Activated CD4-positive, alpha-beta memory T cell treated with anti-CD3 and anti-CD28 coated beads for 36 hours (primary cell): ENCODE measurements around the gene DMD. TPM values are rescaled to one million over a fixed set of nuclear protein-coding genes. Genes with fewer than 3 reads are reported as not detected.

Source experiments
- CTCF ChIA-PET: fragments of 350-600 bp; sonication (Branson Sonifier 250); formaldehyde crosslinking; loops from one replicate; lab custom pipeline; 2021; ENCODE audit warnings: antibody characterized with exemption, inconsistent platforms; lab: Charles Lee
- POLR2A ChIA-PET: fragments of 350-600 bp; sonication (Branson Sonifier 250); formaldehyde crosslinking; loops from one replicate; lab custom pipeline; 2021; ENCODE audit warnings: antibody characterized with exemption; lab: Charles Lee
- DNase-seq: peaks from one replicate; pipeline ENCODE4 v3.0.0-alpha.2; 2020
- H3K27ac Mint-ChIP-seq: one replicate; pipeline ENCODE4 v1.8.0; 2021; ENCODE audit warnings: mixed read lengths
- H3K27me3 Mint-ChIP-seq: one replicate; pipeline ENCODE4 v1.8.0; 2021; ENCODE audit warnings: mixed read lengths
- H3K36me3 Mint-ChIP-seq: one replicate; pipeline ENCODE4 v1.8.0; 2021; ENCODE audit warnings: mixed read lengths
- H3K4me1 Mint-ChIP-seq: one replicate; pipeline ENCODE4 v1.8.0; 2021; ENCODE audit warnings: low read depth, mixed read lengths
- H3K4me3 Mint-ChIP-seq: one replicate; pipeline ENCODE4 v1.8.0; 2021; ENCODE audit warnings: mild to moderate bottlenecking, mixed read lengths
- H3K9me3 Mint-ChIP-seq: one replicate; pipeline ENCODE4 v1.8.0; 2021; ENCODE audit warnings: mixed read lengths
- intact Hi-C: fragments of 100-400 bp; cut with micrococcal nuclease; formaldehyde crosslinking; loops from one replicate; pipeline ENCODE4 v1.15.1; 2023
- total RNA-seq, 2 experiments: library from RNA; stranded (reverse); gene quantifications; one replicate each; pipeline ENCODE4 v1.2.3, GENCODE V29; 2021

DMD gene
- total RNA-seq, 2 experiments from 2014 or later, result 0.64 to 1.5 TPM

DNA sequence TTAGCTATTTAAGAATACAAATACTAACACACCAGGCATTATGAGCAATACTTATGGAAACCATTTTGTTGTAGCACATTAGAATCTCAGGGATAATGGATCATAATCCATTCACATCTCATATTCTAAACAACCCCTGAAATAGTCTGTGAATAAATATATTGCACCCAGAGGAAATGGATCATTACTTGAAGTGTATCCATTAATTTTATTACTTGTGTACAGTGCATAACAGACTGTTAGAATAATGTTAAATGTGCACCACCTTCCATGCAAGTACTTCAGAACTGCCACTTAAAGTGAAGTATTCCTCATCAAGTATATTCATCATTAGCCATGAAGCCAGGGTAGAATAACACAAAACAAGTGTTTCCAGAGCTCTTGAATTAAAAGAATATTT lies 715.5 kb downstream of the DMD start:
- no peaks in the 10 kb centered on the region for H3K27me3 Mint-ChIP-seq
- H3K9me3 Mint-ChIP-seq, result no peaks in the 10 kb centered on the region
- POLR2A ChIA-PET, result no interaction called here
- no peaks in the 10 kb centered on the region for H3K36me3 Mint-ChIP-seq
- H3K4me1 Mint-ChIP-seq, result no peaks in the 10 kb centered on the region
- CTCF ChIA-PET, result no interaction called here
- intact Hi-C loops, result no loop called here
- DNase-seq, result no peak
- no peak overlapping the region for H3K27ac Mint-ChIP-seq
- no peak overlapping the region for H3K4me3 Mint-ChIP-seq

DNA sequence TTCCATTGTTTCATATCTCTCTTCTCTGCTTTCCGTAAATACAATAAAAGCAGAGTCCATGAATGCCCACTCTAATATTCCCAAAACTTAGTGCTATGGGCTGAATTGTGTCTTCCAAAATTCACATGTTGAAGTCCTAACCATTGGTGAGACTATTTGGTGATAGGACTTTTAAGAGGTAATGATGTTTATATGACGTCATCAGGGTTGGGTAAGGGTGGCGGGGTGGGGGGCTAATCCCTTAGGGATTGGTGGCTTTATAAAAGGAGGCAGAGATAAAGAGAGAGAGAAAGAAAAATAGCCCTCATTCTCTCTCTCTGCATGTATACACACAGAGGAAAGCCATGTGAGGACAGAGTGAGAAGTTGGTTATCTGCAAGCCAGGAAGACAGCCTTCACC lies 722.2 kb downstream of the DMD start:
- ChIA-PET POLR2A (no interaction called here), CTCF (no interaction called here)
- H3K9me3 Mint-ChIP-seq, result no peaks in the 10 kb centered on the region
- H3K27ac Mint-ChIP-seq, result no peak overlapping the region
- intact Hi-C loops, result no loop called here
- no peak for DNase-seq
- no peaks in the 10 kb centered on the region for H3K36me3 Mint-ChIP-seq
- H3K27me3 Mint-ChIP-seq, result no peaks in the 10 kb centered on the region
- H3K4me3 Mint-ChIP-seq, result no peak overlapping the region
- no peaks in the 10 kb centered on the region for H3K4me1 Mint-ChIP-seq

DNA sequence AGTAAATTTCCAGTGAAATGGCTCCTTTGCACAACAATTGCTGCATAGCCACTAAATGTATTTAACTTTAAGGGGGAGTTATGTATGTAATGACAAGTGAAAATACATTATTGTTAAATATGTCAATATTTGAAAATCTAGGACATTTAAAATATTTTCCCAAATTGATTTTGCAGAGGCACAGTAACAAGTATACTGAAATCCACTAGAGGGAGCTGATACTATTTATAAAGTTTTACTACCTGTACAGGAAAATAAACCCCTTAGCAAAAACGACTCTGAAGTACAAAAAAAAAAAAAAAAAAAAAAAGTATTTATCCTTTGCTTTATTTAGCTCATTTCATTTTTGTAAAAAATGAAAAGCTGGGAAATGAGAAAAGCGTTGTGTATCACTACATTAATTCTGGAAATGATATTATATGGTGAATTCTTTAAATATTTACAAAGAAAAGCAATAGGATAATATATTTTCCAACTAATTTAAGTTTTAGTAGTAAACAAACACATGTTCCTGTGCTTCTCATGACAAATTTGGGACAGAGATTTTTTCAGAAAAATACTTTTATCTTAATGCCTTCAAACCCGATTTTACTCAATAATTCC lies 727.7 kb downstream of the DMD start:
- CTCF ChIA-PET, result interaction anchor here (0.8 kb wide), 1 partner anchor 600 kb away, joined by 5 read pairs; no protein-coding TSS in a partner anchor

GRCh38 chrX:32480019-32480418 lies 731.3 kb downstream of the DMD start:
- no peak overlapping the region for H3K27ac Mint-ChIP-seq
- H3K27me3 Mint-ChIP-seq, result peaks cover 2% of the 10 kb centered on the region
- intact Hi-C loops, result no loop called here
- H3K4me3 Mint-ChIP-seq, result no peak overlapping the region
- ChIA-PET POLR2A (no interaction called here), CTCF (no interaction called here)
- no peaks in the 10 kb centered on the region for H3K4me1 Mint-ChIP-seq
- no peaks in the 10 kb centered on the region for H3K36me3 Mint-ChIP-seq
- H3K9me3 Mint-ChIP-seq, result no peaks in the 10 kb centered on the region
- DNase-seq, result no peak

More for the DNA sequence above, 727.7 kb downstream of the DMD start:
- Mint-ChIP-seq H3K27me3 (peaks cover 2% of the 10 kb centered on the region), H3K9me3 (no peaks in the 10 kb centered on the region), H3K36me3 (no peaks in the 10 kb centered on the region), H3K4me1 (no peaks in the 10 kb centered on the region), H3K27ac (no peak overlapping the region), H3K4me3 (no peak overlapping the region)
- DNase-seq, result no peak
- POLR2A ChIA-PET, result no interaction called here
- intact Hi-C loops, result loop anchor here (2.0 kb wide), 1 partner anchor 75 kb away; no protein-coding TSS in a partner anchor

GRCh38 chrX:32472364-32472763 lies 739.0 kb downstream of the DMD start:
- H3K9me3 Mint-ChIP-seq, result no peaks in the 10 kb centered on the region

GRCh38 chrX:32455704-32456103 lies 755.6 kb downstream of the DMD start:
- Mint-ChIP-seq H3K9me3 (no peaks in the 10 kb centered on the region), H3K27ac (no peak overlapping the region), H3K27me3 (no peaks in the 10 kb centered on the region), H3K36me3 (no peaks in the 10 kb centered on the region), H3K4me1 (no peaks in the 10 kb centered on the region), H3K4me3 (no peak overlapping the region)
- no peak for DNase-seq
- intact Hi-C loops, result no loop called here
- CTCF ChIA-PET, result no interaction called here
- POLR2A ChIA-PET, result no interaction called here

More at GRCh38 chrX:32472364-32472763, 739.0 kb downstream of the DMD start:
- Mint-ChIP-seq H3K27me3 (no peaks in the 10 kb centered on the region), H3K4me3 (no peak overlapping the region), H3K4me1 (no peaks in the 10 kb centered on the region), H3K27ac (no peak overlapping the region), H3K36me3 (no peaks in the 10 kb centered on the region)
- POLR2A ChIA-PET, result no interaction called here
- intact Hi-C loops, result no loop called here
- CTCF ChIA-PET, result no interaction called here
- no peak for DNase-seq

GRCh38 chrX:32451954-32452695 lies 759.2 kb downstream of the DMD start:
- H3K27me3 Mint-ChIP-seq, result no peaks in the 10 kb centered on the region
- H3K36me3 Mint-ChIP-seq, result no peaks in the 10 kb centered on the region
- no peak overlapping the region for H3K4me3 Mint-ChIP-seq
- H3K4me1 Mint-ChIP-seq, result peaks cover 5% of the 10 kb centered on the region
- ChIA-PET CTCF (no interaction called here), POLR2A (no interaction called here)
- intact Hi-C loops, result no loop called here
- DNase-seq, result no peak
- no peaks in the 10 kb centered on the region for H3K9me3 Mint-ChIP-seq
- no peak overlapping the region for H3K27ac Mint-ChIP-seq

- Mint-ChIP-seq H3K27me3 (no peaks in the 10 kb centered on the region), H3K4me3 (no peak overlapping the region), H3K4me1 (peaks cover 17% of the 10 kb centered on the region), H3K27ac (peak overlapping the region; percentile 33), H3K9me3 (no peaks in the 10 kb centered on the region), H3K36me3 (no peaks in the 10 kb centered on the region)
- DNase-seq, result no peak
- intact Hi-C loops, result no loop called here
- CTCF ChIA-PET, result no interaction called here
- POLR2A ChIA-PET, result no interaction called here
Observed at GRCh38 chrX:32448945-32449344, 762.4 kb downstream of the DMD start.

DNA sequence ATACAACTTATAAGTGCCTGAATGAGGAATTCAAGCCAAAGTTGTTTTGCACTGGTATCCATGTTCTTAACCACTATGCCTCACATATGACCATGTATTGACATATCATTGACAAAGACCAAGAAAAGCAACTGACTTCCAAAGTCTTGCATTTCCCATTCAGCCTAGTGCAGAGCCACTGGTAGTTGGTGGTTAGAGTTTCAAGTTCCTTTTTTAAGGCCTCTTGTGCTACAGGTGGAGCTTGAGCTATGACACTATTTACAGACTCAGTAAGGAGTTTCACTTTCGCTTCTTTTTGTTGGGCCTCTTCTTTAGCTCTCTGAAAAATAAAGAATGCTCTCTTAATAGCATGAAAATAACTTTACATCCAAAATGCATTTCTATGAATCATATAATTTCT lies 763.0 kb downstream of the DMD start:
- CTCF ChIA-PET, result no interaction called here
- H3K4me1 Mint-ChIP-seq, result peaks cover 20% of the 10 kb centered on the region
- intact Hi-C loops, result no loop called here
- H3K4me3 Mint-ChIP-seq, result no peak overlapping the region
- peak; percentile 8 for DNase-seq
- POLR2A ChIA-PET, result no interaction called here
- no peaks in the 10 kb centered on the region for H3K9me3 Mint-ChIP-seq
- H3K27me3 Mint-ChIP-seq, result no peaks in the 10 kb centered on the region
- H3K27ac Mint-ChIP-seq, result no peak overlapping the region
- no peaks in the 10 kb centered on the region for H3K36me3 Mint-ChIP-seq

- H3K36me3 Mint-ChIP-seq, result no peaks in the 10 kb centered on the region
- DNase-seq, result no peak
- H3K4me3 Mint-ChIP-seq, result no peak overlapping the region
- intact Hi-C loops, result no loop called here
- ChIA-PET POLR2A (no interaction called here), CTCF (no interaction called here)
- peaks cover 20% of the 10 kb centered on the region for H3K4me1 Mint-ChIP-seq
- H3K27ac Mint-ChIP-seq, result no peak overlapping the region
- no peaks in the 10 kb centered on the region for H3K27me3 Mint-ChIP-seq
- no peaks in the 10 kb centered on the region for H3K9me3 Mint-ChIP-seq
Observed at GRCh38 chrX:32447640-32448039, 763.7 kb downstream of the DMD start.

DNA sequence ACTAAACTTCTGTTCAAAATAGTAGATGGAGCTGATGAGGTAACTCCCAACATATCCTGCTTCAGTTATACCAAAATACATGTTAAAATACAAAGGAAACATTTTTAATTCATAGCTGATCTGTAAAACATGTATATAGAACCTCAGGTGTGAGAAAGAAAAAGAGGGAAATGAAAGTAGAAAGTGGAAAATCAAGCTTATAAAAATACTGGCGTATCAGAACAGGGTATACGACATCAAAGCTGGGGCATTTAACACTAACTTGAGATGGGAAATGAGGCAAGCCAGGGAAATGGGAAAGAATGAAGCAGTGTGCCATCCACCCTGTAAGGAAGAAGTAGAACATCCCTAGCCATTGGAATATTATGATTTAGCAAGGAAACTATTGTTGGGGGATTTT lies 767.5 kb downstream of the DMD start:
- DNase-seq, result no peak
- Mint-ChIP-seq H3K27ac (no peak overlapping the region), H3K27me3 (no peaks in the 10 kb centered on the region), H3K36me3 (no peaks in the 10 kb centered on the region), H3K9me3 (no peaks in the 10 kb centered on the region), H3K4me3 (no peak overlapping the region), H3K4me1 (peaks cover 14% of the 10 kb centered on the region)
- POLR2A ChIA-PET, result no interaction called here
- CTCF ChIA-PET, result no interaction called here
- intact Hi-C loops, result no loop called here

DNA sequence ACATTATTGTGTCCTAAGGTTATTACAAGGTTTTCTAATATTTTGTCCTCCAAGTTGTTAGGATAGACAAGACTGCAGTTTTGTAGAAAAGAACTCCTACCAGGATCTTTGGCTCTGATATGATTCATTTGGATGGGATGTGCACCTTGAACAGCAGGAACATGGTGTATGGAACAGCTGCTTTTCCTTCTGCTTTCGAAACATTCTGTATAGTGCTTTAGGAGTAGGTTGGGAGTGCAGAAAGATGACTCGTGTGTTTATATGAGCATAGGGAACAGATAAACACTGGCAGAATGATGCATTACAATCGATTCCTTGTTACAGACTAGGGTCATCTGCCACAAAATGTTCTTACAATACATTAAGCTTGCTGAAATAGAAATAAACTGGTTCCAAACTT lies 790.1 kb downstream of the DMD start:
- DNase-seq, result no peak
- intact Hi-C loops, result no loop called here
- Mint-ChIP-seq H3K27me3 (peaks cover 2% of the 10 kb centered on the region), H3K36me3 (no peaks in the 10 kb centered on the region), H3K4me1 (no peaks in the 10 kb centered on the region), H3K27ac (no peak overlapping the region), H3K9me3 (no peaks in the 10 kb centered on the region), H3K4me3 (no peak overlapping the region)
- POLR2A ChIA-PET, result no interaction called here
- CTCF ChIA-PET, result no interaction called here

GRCh38 chrX:32408389-32408788 lies 803.0 kb downstream of the DMD start:
- ChIA-PET POLR2A (no interaction called here), CTCF (no interaction called here)
- Mint-ChIP-seq H3K27ac (no peak overlapping the region), H3K27me3 (no peaks in the 10 kb centered on the region), H3K9me3 (no peaks in the 10 kb centered on the region), H3K36me3 (no peaks in the 10 kb centered on the region), H3K4me1 (no peaks in the 10 kb centered on the region), H3K4me3 (no peak overlapping the region)
- intact Hi-C loops, result loop anchor here (2.0 kb wide), 1 partner anchor 74 kb away; no protein-coding TSS in a partner anchor
- DNase-seq, result peak; percentile 8
